GM21360 (cell line): Measurements from ENCODE around the gene FGD6.
"Not testable (repeated sequence)": the region's sequence is repeated elsewhere in the genome, so short reads cannot be mapped to it uniquely, and the experiment has no call there.

Experiments
- ATAC-seq: cut with Tn5 transposase; IDR thresholded peaks from one replicate; pipeline ENCODE4 v1.9.1; 2021; ENCODE audit warnings: mild to moderate bottlenecking, moderate library complexity; ENCODE audit not compliant: unreplicated experiment

The FGD6 gene

DNA sequence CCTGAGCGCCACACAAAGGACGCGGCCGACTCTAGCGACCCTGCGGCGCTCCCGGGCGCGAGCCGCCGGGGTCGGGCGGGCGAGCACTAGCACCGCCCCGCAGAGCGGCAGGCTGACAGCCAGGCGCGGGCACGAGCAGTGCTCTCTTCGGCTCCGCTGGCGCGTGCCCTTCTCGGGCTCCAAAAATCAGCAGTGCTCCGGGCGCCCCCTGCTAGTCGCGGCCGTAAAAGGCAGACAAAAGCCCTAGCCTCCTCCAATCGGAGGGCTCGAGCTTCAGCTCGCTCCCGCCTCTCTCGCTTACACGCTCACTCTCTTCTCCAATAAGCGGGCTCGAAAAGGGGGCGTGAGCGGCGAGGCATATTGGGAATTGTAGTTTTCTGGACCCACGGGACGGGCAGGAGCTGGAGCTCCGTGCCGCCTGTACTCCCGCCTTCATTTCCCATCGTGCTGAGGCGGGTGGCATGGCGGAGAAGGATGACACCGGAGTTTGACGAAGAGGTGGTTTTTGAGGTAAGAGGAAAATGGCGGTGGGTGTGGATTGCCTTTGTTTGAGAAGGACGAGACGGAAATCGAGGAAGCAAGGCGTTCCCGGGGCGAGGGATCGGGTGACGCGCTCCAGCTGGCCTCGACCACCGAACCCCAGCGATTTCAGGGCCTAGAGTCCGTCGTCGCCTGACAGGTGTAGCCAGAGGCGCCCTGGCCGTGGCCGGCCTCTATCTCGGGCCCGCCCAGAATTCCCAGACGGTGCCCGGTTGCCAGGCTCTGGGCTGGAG is at the start of gene FGD6, which contains the start of gene VEZT:
Gene FGD6, minus strand, starts transcription at position 91 of the 773 bp plus-strand sequence. CDS start 227 bp downstream, outside the sequence.
Gene VEZT, plus strand, starts transcription at position 431 of the 773 bp plus-strand sequence. Its CDS starts 44 bp downstream, at position 475.
- peak; percentile 82 for ATAC-seq

DNA sequence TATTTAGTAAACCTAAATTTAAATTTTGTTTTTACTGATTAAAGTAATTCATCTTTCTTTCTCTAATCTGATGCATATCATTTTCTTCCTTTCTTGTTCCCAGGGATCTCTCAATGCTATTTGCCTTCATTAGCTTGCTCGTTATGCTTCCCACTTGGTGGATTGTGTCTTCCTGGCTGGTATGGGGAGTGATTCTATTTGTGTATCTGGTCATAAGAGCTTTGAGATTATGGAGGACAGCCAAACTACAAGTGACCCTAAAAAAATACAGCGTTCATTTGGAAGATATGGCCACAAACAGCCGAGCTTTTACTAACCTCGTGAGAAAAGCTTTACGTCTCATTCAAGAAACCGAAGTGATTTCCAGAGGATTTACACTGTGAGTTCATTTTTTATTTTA is 49.0 kb upstream of the FGD6 start:
- ATAC-seq, result no peak

DNA sequence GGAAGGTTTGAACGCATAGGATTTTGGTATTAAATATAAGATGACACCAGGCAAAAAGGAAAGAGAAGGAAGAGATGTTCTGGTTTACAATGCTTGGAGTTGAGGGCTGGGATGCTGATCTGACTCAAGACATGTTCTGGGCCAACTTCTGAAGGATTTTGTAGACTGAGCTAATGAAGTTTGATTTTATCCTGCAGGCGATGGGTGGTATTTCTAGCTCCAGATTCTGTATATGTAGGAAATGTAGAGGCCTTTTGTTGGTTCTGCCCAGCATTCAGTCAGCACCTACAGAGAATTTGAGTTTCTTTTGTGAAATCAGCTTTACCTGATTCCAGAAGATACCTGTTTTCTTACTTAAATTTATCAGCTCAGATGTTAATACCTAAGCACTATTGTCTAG is 48.5 kb upstream of the FGD6 start:
- ATAC-seq, result no peak

DNA sequence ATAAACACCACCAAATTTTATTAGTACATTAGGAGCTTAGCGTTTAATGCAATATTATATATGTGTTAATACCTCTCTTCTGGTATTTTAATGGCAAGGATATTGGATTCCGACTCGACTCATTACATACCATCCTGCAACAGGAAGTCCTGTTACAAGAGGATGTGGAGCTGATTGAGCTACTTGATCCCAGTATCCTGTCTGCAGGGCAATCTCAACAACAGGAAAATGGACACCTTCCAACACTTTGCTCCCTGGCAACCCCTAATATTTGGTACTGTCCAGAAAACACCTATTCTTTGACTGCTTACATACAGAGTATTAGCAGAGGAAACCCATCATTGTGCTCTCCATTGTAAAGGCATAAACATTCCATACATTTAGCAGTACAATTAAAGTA is 45.5 kb upstream of the FGD6 start:
- no peak for ATAC-seq

- ATAC-seq, result no peak
Observed at GRCh38 chr12:95261109-95261508, 43.8 kb upstream of the FGD6 start.

- no peak for ATAC-seq
Observed at GRCh38 chr12:95259368-95259767, 42.1 kb upstream of the FGD6 start.

DNA sequence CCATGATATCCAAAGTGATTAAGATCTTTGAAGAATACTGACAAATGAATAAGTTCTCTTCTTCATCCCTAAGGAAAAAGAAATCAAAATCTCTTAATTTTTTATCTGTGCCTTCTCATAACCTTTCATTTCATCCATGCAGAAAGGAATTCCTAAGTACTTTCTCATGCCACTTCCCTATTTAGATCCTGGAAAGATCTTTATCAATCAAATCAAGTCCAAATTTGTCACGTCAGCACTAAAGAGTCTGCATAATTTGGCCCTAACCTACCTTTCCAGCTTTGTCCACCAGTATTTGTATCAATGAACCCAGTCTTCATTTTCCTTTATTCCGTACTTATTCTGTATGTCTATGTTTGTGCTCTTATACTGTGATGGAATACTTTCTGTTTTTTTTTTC is 41.5 kb upstream of the FGD6 start:
- no peak for ATAC-seq

- no peak for ATAC-seq
Observed at GRCh38 chr12:95258151-95258550, 40.9 kb upstream of the FGD6 start.

GRCh38 chr12:95257541-95257940 is 40.3 kb upstream of the FGD6 start:
- ATAC-seq, result no peak

GRCh38 chr12:95253386-95253785 is 36.1 kb upstream of the FGD6 start:
- ATAC-seq, result no peak

- no peak for ATAC-seq
Observed at GRCh38 chr12:95248604-95249360, 31.5 kb upstream of the FGD6 start.

- ATAC-seq, result no peak
Observed at GRCh38 chr12:95248095-95248494, 30.8 kb upstream of the FGD6 start.

GRCh38 chr12:95244350-95244749 is 27.1 kb upstream of the FGD6 start:
- ATAC-seq, result no peak

GRCh38 chr12:95243497-95244183 is 26.4 kb upstream of the FGD6 start:
- no peak for ATAC-seq

- no peak for ATAC-seq
Observed at GRCh38 chr12:95241761-95242506, 24.7 kb upstream of the FGD6 start.

DNA sequence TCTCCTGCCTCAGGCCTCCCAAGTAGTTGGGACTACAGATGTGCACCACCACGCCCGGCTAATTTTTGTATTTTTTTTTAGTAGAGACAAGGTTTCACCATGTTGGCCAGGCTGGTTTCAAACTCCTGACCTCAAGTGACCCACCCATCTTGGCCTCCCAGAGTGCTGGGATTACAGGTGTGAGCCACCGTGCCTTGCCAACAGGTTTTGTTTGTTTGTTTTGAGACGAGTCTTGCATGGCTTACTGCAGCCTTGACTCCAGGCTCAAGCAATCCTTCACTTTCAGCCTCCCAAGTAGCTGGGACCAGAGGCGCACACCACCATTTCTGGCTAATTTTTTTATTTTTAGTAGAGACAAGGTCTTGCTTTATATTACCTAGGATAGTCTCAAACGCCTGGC is 23.9 kb upstream of the FGD6 start:
- ATAC-seq, result not testable (repeated sequence)

DNA sequence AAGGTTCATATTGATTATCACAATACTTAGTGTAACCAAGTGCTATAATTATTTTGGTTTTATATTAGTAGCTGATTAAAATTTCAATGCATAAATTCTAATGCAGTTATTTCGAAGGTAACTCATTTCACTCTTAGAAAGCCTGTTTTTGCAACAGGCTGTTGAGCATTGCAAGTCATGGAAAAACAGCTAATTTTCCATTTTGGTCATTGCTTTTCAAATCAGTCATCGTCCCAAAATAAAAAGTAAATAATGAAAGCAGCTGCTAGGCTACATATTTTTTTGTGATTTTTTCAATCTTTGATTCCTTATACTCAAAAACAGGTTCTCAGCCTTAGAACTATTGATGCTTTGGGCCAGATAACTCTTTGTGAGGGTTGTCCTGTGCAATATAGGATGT is 23.3 kb upstream of the FGD6 start:
- no peak for ATAC-seq

DNA sequence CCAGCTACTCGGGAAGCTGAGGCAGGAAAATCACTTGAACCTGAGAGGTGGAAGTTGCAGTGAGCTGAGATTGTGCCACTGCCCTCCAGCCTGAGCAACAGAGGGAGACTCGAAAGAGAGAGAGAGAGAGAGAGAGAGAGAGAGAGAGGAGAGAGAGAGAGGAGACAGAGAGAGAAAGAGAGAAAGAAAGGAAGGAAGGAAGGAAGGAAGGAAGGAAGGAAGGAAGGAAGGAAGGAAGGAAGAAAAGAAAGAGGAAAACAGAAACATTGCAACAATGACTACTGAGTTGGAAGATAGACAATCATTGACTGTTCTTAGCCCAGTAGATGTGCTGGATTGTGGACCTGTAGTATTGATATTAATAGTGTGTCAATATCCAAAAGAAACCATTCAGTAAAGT is 22.6 kb upstream of the FGD6 start:
- not testable (repeated sequence) for ATAC-seq

- no peak for ATAC-seq
Observed at GRCh38 chr12:95239216-95239615, 21.9 kb upstream of the FGD6 start.

GRCh38 chr12:95238150-95238549 is 20.9 kb upstream of the FGD6 start:
- no peak for ATAC-seq

- ATAC-seq, result no peak
Observed at GRCh38 chr12:95237315-95237714, 20.0 kb upstream of the FGD6 start.
